Pulmonary artery endothelial cell (primary cell): ENCODE results near the gene ZCCHC2. TPM values are rescaled to one million over a fixed set of nuclear protein-coding genes. Genes with fewer than 3 reads are reported as not detected.

Source experiments
- DNase-seq: peaks from one replicate; pipeline ENCODE4 v3.0.0-alpha.2; 2011; ENCODE audit warnings: low read depth, low spot score
- total RNA-seq: library from RNA; depleted of rRNA; stranded (reverse); fragments of >200 nt; gene quantifications from 2 replicates; pipeline ENCODE4 v1.2.3, GENCODE V29; 2014

The ZCCHC2 gene
- total RNA-seq, 1 donor from 2014 or later = 15.6 TPM

DNA sequence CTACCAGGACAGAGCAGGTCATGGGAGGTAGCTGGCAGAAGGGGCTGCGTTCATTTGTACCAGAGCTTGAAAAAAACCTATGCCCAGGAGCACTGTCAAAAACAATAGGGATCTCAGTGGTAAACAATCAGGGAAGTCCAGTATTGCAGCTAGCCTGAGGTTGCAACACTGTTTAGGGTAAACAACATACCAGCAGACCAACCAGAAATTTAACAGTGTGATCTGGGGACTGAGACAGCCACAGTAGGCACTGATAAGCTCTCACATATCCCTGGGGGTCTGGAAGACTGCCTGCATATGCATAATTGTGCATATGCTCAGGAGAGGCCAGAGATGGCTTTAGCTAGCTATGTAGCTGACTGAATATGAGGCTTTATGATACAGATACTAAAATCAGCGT, 12.0 kb upstream of the ZCCHC2 start:
- no peak for DNase-seq

DNA sequence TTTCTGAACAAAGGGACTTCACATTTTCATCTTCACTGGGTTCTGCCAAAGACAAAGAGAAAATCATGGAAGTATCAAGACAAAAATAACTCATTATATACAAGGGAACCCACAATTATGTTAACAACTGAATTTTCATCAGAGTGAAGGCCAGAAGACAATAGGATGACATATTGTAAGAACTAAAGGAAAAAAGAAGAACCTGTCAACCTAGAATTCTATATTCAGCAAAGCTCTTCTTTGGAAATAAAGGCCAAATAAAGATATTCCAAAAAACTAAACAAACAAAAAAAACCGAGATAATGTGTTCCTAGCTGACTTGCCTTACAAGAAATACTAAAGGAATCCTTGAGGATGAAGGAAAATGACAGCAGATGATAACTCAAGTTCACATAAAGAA, 10.3 kb upstream of the ZCCHC2 start:
- no peak for DNase-seq

DNA sequence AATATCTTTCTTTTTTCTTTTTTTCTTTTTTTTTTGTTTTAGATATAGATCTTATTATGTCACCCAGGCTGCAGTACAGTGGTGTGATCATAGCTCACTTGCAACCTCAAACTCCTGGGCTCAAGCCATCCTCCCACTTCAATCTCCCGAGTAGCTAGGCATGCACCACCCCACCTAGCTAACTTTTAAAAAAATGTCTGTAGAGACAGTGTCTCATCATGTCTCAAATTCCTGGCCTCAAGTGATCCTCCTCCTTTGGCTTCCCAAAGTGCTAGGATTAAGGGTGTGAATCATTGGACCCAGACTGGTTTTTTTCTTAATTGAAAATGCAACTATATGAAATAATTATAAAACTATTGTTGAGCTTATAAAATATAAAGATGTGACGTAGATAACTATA, 9.8 kb upstream of the ZCCHC2 start:
- no peak for DNase-seq

DNA sequence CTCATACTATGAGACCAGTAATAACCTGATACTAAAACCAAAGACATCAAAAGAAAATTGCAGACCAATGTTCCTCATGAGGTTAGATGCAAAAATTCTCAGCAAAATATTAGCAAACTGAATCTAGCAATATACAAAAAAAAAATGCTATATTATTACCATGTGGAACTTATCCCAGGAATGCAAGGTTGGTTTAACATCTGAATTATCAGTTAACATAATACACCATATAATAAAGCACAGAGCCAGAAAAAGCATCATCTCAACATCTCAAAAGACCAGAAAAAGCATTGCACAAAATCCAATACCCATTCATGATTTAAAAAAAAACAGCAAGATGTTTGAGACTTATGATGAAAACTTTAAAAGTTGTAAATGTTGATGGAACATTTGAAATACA, 8.3 kb upstream of the ZCCHC2 start:
- DNase-seq = no peak

DNA sequence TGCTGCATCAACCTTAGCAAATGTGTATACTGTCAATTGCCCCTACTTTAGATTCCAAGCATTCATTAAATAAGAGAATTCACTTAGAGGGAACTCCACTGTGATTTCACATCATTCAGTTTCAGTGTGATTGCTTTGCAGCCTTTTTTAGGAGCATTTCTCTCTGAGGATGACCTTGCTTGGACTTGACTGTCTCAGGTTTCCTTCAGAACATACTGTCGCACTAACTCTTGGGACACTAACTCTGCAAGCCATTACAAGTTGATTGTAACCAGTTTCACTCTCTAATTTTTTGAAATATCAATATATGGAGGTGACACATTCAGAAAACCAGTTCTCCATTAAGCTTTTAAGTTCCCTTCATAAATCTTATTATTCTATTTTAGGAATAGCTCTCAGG, 6.6 kb upstream of the ZCCHC2 start:
- DNase-seq = no peak

DNA sequence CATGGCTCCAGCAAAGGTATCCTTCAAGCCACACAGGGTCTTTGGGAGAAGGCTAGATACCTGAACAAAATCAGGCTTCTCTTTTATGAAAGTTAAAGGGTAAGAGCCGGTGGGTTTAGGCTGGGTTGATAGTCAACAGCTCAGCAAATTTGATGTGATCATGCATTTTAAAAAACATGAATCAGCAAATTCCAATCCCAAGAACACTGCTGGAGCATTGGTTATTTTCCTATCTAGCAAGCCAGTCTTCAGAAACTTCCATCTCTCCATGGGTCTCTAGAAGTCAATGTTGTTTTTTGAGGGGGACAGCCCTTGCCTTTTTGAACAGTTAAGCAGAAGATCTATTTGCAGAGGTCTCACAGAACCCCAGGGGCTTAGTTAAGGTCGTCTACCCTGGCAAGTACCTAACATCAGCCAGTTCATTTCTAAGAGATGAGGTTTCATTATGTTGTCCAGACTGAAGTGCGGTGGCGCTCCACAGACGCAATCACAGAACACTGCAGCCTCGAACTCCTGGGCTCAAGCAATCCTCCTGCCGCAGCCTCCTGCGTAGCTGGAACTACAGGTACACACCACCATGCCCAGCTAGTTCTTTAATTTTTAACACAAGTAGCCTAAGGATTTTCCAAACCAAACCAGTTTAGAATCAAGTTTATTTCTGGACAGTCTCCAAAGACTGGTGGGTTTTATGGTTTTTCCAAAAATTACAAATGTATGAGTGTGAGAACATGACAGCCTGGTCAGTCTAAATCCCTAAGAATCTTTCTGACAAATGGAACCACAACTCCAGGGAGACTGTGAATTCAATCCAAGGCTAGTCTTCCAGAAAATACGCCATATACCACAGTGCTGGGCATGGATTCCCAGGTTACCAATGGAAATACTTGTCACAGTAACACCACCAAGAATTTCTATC, 4.1 kb upstream of the ZCCHC2 start:
- DNase-seq = no peak

DNA sequence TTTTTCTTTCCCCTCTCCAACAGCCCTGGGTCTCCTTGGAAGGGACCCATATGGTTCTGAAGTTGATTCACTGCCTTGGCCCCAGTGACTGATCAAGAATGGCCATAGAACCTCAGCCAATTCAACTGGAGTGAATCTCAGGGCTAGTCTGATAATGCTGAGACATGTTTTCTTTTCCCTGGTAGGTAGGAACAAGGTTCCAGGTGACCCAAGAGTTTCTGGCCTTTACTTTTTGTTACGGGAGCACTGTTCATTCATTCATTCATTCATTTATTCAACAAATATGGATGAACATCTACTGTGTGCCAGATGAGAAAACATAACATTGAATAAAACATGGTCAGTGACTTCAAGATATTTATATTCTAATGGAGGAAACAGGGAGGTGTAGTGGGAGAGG, 3.1 kb upstream of the ZCCHC2 start:
- DNase-seq = no peak

DNA sequence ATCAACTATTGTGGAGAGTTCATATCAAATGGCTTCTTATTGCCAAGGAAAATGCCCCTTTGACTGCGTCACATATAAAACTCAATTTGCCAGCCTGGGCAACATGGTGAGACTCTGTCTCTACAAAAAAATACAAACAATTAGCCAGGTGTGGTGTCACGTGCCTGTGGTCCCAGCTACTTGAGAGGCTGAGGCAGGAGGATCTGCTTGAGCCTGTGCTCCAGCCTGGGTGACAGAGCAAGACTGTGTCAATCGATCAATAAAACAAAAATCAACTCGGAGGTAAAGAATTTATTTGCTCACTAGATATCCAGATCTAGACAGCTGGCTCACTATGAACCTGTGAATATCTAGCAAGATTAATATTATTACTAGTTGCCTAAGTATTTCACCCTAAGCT, 1.7 kb upstream of the ZCCHC2 start:
- no peak for DNase-seq

DNA sequence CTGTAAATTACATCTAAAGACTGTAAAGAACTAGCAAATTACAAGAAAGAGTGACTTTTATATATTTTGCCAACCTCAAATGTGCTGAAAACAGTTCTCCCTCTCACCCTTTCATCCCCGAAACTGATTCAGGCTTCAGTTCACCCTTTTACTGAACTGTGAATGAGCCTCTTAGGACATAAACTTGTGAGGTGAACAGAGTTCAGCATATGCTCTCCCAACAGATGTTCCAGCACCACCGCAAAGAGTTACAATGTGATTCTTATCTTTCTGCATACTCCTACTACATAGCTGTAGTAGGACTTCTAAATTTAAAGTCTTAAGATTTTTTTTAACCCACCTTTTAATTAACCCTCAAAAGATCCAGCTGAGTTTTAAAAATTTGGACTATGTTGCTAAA, 1.2 kb upstream of the ZCCHC2 start:
- DNase-seq = no peak

DNA sequence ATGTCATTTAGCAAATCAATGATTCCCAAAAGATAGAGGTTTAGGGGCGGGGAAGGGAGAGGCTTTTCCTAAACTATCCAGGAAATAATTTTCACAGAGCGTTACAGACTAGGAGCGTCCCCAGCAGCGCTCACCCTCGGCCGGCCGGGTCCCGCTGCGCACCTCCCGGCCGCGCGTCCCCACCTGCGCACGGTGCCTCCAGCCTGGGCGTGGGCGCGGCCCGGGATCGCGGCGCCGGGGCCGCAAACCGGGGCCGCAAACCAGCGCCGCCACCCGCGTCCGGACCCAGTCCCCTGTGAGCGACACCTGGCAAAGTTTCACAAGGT, 684 bp upstream of the ZCCHC2 start:
- DNase-seq = no peak

DNA sequence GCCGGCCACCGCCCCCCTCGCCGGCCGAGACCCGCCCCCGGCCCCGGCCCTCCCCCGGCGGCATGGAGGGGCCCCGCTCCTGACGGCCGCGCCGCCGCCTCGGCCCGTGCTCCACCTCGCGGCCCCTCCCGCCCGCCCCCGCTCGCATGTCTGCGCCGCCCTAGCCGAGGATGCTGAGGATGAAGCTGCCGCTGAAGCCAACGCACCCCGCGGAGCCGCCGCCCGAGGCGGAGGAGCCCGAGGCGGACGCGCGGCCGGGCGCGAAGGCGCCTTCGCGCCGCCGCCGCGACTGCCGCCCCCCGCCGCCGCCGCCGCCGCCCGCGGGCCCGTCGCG, 397 bp downstream of the ZCCHC2 start:
- DNase-seq = no peak

DNA sequence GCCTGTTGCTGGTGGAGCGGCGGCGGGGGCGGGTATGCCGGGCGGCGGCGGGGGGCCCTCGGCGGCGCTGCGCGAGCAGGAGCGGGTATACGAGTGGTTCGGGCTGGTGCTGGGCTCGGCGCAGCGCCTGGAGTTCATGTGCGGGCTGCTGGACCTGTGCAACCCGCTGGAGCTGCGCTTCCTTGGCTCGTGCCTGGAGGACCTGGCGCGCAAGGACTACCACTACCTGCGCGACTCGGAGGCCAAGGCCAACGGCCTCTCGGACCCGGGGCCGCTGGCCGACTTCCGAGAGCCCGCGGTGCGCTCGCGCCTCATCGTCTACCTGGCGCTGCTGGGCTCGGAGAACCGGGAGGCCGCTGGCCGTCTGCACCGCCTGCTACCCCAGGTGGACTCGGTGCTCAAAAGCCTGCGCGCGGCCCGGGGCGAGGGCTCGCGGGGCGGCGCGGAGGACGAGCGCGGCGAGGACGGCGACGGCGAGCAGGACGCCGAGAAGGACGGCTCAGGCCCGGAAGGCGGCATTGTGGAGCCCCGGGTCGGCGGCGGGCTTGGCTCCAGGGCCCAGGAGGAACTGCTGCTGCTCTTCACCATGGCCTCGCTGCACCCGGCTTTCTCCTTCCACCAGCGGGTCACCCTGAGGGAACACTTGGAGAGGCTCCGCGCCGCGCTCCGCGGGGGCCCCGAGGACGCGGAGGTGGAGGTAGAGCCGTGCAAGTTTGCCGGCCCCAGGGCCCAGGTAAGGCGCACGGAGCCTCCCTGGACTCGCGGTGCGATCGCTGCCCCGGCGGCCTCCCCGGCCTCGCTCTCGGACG, 1.0 kb downstream of the ZCCHC2 start:
- DNase-seq = no peak

DNA sequence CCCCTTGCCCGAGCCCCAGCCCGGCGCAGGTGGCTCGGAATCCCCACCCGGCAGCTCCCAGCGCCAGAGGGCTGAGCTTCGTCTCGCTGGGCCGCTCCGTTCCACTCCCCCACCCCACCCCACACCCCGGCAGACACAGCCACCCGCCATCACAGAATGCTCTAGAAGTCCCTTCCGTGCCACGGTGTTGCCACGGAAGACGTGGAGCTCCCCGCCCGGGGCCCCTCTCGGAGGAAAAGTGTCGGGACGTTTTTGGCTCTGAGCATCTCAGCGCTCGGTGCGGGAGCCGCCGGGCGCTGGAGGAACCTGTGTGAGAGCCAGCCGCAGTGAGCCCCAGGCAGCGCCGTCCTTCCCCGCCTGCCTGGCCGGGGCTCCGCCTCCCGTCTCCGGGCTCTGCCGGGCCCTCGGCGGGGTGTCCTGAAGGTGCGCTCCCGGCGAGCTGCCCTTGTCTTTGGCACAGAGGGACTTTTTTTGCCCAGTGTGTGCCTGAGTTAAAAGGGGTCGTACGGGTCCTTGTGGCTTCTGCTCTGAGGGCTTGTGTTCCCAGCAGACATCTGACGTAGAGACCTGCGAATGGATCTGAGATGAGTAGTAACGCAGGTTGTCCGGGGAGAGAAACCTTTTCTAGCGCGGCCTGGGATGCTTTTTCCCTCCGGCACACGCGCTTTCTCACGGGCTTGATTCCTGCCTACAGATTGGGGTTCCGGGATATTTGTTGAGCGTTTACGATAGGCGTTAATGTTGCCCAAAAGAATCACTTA, 1.8 kb downstream of the ZCCHC2 start:
- DNase-seq = no peak

DNA sequence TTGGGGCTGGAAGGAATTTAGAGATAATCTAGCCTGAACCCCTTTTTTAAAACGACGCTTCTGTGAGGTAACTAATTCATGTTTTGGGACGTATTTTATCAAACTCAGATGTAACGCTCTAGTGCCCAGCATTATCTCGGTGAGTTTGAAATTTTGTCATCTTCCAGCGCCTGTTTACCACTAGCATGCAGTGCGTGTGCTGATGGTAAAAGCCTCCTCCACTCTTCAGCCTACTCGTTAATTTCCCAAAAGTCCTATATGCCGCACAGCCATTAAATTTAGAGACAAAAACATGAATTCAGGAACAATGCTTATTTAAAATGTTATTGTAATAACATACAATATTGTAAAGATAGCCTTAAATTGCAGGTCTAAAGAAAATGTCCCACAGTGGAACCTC, 2.8 kb downstream of the ZCCHC2 start:
- DNase-seq = no peak

DNA sequence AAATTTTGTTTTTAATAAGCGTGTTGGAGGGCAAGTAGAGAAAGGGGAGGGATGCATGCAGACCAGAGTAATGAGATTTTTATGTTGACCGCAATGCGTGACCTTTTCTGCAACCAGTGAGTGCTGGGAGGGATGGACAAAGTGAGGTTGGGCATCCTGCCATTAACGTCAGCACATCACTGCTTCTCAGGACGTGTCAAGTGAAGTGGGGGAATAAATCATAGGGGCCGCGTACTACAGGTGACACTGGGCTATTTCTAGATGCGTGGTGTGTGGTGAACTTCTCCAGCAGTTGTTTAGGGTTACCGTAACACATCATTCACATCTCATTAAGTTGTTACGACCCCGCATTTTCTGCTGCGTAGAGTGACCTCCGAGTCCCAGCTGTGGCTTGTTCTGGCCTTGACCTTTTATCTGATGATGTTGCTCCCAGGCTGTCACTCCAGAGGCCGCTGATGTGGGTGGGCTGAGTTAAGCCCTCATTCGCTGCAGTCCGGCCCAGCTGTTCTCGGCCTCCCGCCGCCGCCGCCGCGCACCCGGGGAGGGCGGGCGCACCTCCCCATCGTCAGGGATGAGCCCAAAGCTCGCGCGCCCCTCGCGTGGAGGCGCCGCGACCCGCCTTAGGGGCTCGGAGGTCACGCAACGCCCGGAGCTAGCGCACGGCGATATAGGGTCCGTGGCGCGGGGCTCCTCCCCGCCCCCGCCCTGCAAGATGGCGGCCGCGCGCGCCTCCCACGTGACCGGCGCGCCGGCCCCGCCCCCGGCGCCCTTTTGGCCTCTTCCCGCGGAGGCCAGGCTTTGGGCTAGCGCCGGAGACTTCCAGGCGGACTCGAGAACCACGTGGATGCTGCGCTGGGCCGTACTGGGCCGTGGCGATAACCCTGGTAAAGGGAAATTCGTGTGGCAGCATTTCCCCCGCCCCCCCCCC, 3.5 kb downstream of the ZCCHC2 start:
- no peak for DNase-seq

DNA sequence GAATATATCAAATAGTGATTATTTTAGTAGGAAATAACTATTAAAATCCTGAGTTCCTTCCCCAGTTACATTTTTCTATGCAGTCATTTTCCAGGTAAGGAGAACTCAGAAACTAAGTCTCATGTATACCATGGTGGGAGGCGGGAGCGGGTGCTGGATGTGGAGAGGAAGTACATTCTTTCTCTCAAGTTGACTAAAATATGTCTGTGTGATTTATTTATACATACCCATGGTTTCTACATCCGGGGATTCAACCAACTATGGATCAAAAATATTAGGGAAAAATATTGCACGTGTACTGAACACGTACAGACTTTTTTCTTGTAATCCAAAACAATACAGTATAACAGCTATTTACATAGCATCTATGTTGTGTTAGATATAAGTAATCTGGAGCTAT, 6.8 kb downstream of the ZCCHC2 start:
- DNase-seq = no peak

DNA sequence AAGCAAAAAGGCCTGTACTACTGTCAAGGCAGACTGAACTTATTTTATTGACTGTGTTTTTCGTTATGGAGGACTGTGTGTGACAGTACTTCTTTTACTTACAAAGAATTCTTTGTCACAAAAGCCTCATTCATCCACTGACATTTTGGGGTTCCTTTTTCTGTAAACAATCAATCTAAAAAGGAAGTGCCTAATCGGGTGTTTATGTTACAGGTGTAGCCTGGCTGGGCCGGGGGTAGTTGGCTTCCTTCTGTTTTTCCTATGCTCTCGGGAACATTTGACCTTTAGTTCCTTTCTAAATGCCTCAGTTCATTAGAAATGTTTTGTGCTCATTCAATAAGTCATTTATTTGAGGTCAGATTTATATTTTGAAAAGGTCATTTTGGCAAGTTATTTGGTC, 8.3 kb downstream of the ZCCHC2 start:
- no peak for DNase-seq

DNA sequence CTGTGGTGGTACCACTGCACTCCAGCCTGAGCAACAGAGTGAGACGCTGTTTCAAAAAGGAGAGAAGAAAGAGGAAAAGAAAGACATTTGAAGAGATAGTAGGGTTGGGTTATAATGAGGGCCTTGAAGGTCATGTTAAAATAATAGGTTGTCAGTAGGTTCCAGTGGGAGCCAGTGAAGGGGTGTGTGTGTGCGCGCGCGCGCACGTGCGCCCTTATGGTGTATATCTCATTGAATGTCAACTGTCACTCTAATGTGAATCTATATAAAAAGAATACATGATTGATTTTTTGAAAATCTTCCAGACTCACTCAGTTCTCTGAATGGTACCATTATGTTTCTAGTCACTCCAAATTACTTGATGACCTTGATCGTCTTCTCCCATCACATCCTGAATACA, 9.1 kb downstream of the ZCCHC2 start:
- DNase-seq = no peak

DNA sequence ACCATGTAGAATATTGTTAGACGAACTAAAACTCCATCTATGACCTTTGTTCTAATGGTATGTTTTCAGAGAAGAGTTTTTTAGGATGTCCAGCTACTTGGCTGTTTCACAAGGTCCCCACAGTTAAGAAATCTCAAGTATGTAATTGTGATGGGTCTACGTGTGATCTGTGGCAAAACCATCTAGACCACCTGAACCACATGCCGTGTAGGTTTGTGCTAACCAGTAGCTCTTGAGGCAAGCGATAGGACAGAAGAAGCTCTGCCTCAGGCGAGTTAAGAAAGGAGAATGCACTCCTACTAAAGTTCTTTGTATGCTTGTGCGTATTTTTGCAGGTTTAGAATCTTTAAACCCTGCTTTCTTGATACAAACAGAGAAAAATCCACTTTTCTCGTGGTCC, 13.2 kb downstream of the ZCCHC2 start:
- no peak for DNase-seq

DNA sequence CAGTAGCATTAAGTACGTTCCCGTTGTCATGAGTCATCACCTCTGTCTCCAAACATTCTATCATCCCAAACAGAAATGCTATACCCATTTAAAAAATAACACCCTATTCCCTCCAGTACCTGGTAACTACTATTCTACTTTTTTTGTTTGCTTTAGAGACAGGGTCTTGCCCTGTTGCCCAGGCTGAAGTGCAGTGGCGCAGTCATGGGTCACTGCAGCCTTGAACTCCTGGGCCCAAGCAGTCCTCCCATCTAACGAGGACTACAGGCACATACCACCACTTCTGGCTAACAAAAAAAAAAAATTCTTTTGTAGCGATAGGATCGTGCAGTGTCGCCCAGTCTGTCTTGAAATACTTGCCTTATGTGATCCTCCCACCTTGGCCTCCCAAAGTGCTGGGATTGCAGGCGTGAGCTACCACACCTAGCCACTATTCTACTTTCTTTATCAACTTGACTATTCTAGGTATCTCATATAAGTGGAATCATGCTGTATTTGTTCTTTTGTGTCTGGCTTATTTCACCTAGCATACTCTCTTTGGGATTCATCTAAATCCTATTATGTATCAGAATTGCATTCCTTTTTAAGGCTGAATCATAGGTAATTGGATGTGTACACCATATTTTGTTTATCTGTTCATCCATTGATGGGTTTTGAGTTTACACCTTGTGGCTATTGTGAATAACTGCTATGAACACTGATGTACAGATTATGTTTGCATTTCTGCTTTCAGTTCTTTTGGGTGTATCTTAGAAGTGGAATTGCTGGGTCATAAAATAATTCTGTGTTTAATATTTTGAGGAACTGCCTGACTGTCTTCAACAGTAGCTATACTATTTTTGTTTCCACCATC, 14.4 kb downstream of the ZCCHC2 start:
- no peak for DNase-seq
